ENCODE results near the gene SLC24A2. TPM values are rescaled to one million over a fixed set of nuclear protein-coding genes. Genes with fewer than 3 reads are reported as not detected.
"Not testable (repeated sequence)": the region's sequence is repeated elsewhere in the genome, so short reads cannot be mapped to it uniquely, and the experiment has no call there.

SLC24A2 gene
- total RNA-seq, result not detected

- TF ChIP-seq CTCF (IDR thresholded peaks at IDR 0.05), result no peak
- Mint-ChIP-seq H3K4me3 (no peak within 1 kb of the TSS), H3K4me1 (ENCODE audit: low read depth) (no peaks in the 10 kb centered on the region), H3K27me3 (peaks cover 36% of the 10 kb centered on the region), H3K9me3 (no peaks in the 10 kb centered on the region), H3K36me3 (ENCODE audit: low read depth) (no peaks in the 10 kb centered on the region), H3K27ac (no peak within 1 kb of the TSS)
- ATAC-seq, result no peak
- DNase-seq, result no peak
- POLR2A ChIA-PET, result no interaction called here
- intact Hi-C loops (cut with micrococcal nuclease), result no loop called here
- CTCF ChIA-PET, result no interaction called here
These were observed at the start of gene SLC24A2 for GRCh38 chr9:19788614-19789271. SLC24A2 (minus strand) TSS chr9:19789037.

GRCh38 chr9:19833331-19833730 lies 44.5 kb upstream of the SLC24A2 start:
- H3K4me3 Mint-ChIP-seq; DNase-seq; intact Hi-C loops (cut with micrococcal nuclease); H3K27ac Mint-ChIP-seq; POLR2A ChIA-PET; H3K27me3 Mint-ChIP-seq; ATAC-seq; H3K4me1 Mint-ChIP-seq (ENCODE audit: low read depth); H3K36me3 Mint-ChIP-seq (ENCODE audit: low read depth); CTCF ChIA-PET; H3K9me3 Mint-ChIP-seq: not testable (repeated sequence)

- TF ChIP-seq CTCF (IDR thresholded peaks at IDR 0.05), result no peak
- no peak overlapping the region for H3K27ac Mint-ChIP-seq
- peaks cover 8% of the 10 kb centered on the region for H3K27me3 Mint-ChIP-seq
- H3K4me3 Mint-ChIP-seq, result no peak overlapping the region
- H3K4me1 Mint-ChIP-seq (ENCODE audit: low read depth), result no peaks in the 10 kb centered on the region
- no peaks in the 10 kb centered on the region for H3K9me3 Mint-ChIP-seq
- DNase-seq (no peak), ATAC-seq (no peak)
- intact Hi-C loops (cut with micrococcal nuclease), result no loop called here
- ChIA-PET POLR2A (no interaction called here), CTCF (no interaction called here)
- H3K36me3 Mint-ChIP-seq (ENCODE audit: low read depth), result no peaks in the 10 kb centered on the region
These were observed 42.0 kb upstream of the SLC24A2 start for GRCh38 chr9:19830796-19831195.

- no peaks in the 10 kb centered on the region for H3K36me3 Mint-ChIP-seq (ENCODE audit: low read depth)
- no peak for TF ChIP-seq CTCF (IDR thresholded peaks at IDR 0.05)
- ChIA-PET CTCF (no interaction called here), POLR2A (no interaction called here)
- no peak for ATAC-seq
- H3K4me3 Mint-ChIP-seq, result no peak overlapping the region
- DNase-seq, result no peak
- no peaks in the 10 kb centered on the region for H3K4me1 Mint-ChIP-seq (ENCODE audit: low read depth)
- peaks cover 8% of the 10 kb centered on the region for H3K27me3 Mint-ChIP-seq
- intact Hi-C loops (cut with micrococcal nuclease), result no loop called here
- no peaks in the 10 kb centered on the region for H3K9me3 Mint-ChIP-seq
- no peak overlapping the region for H3K27ac Mint-ChIP-seq
These were observed 39.8 kb upstream of the SLC24A2 start for GRCh38 chr9:19828576-19829109.

- Mint-ChIP-seq H3K27ac (no peak overlapping the region), H3K27me3 (peaks cover 13% of the 10 kb centered on the region), H3K4me3 (no peak overlapping the region), H3K36me3 (ENCODE audit: low read depth) (no peaks in the 10 kb centered on the region), H3K9me3 (peaks cover 10% of the 10 kb centered on the region), H3K4me1 (ENCODE audit: low read depth) (no peaks in the 10 kb centered on the region)
- POLR2A ChIA-PET, result no interaction called here
- intact Hi-C loops (cut with micrococcal nuclease), result loop anchor here (10.0 kb wide), 1 partner anchor 62 kb away; no protein-coding TSS in a partner anchor
- ATAC-seq (no peak), DNase-seq (no peak)
- CTCF ChIA-PET, result no interaction called here
- TF ChIP-seq CTCF (IDR thresholded peaks at IDR 0.05), result no peak
These were observed 27.9 kb upstream of the SLC24A2 start for GRCh38 chr9:19816769-19817168.
